ENCODE measurements around the gene CCDC91.

GRCh38 chr12:28190321-28191050, at the start of gene CCDC91:
- TF ChIP-seq CTCF (IDR thresholded peaks at IDR 0.05) = peak in 1 of 6 experiments; percentile 14
- TF ChIP-seq POLR2A (IDR thresholded peaks at IDR 0.05) = peak in 1 of 2 donors; percentile 68
